GM23338 (cell line): Measurements from ENCODE around the gene TNS3. TPM values are rescaled to one million over a fixed set of nuclear protein-coding genes. Genes with fewer than 3 reads are reported as not detected.

Source experiments
- ATAC-seq: fragments of 200-7000 bp; cut with Tn5 transposase; 3 replicates; pipeline ENCODE4 v1.9.1; 2020
- DNase-seq: peaks from one replicate; pipeline ENCODE4 v3.0.0-alpha.2; 2015; ENCODE audit warnings: low spot score
- H2AFZ ChIP-seq: fragments of 200-600 bp; sonication (generic); 2 replicates; pipeline ENCODE4 v1.8.0; 2016; ENCODE audit warnings: antibody characterized with exemption, mild to moderate bottlenecking, moderate library complexity
- H3F3A ChIP-seq: fragments of 200-600 bp; sonication (generic); replicated peaks from 2 replicates; pipeline ENCODE4 v1.8.0; 2017; ENCODE audit warnings: antibody characterized with exemption, mixed run types, low read depth
- H3K27ac ChIP-seq: fragments of 200-600 bp; sonication (generic); 2 replicates; pipeline ENCODE4 v1.6.1; 2016; ENCODE audit warnings: low read depth
- H3K27me3 ChIP-seq: fragments of 200-600 bp; sonication (generic); 2 replicates; pipeline ENCODE4 v1.8.0; 2016; ENCODE audit warnings: mild to moderate bottlenecking, mixed run types, moderate library complexity; ENCODE audit not compliant: insufficient read depth
- H3K36me3 ChIP-seq: fragments of 200-600 bp; sonication (generic); 2 replicates; pipeline ENCODE4 v1.8.0; 2016; ENCODE audit warnings: mild to moderate bottlenecking; ENCODE audit not compliant: insufficient read depth
- H3K4me1 ChIP-seq: fragments of 200-600 bp; sonication (generic); 2 replicates; pipeline ENCODE4 v1.8.0; 2016; ENCODE audit warnings: mild to moderate bottlenecking, moderate library complexity; ENCODE audit not compliant: insufficient read depth
- H3K4me2 ChIP-seq: fragments of 200-600 bp; sonication (generic); 2 replicates; pipeline ENCODE4 v1.7.1; 2017; ENCODE audit warnings: mixed run types
- H3K4me3 ChIP-seq: fragments of 200-600 bp; sonication (generic); 2 replicates; pipeline ENCODE4 v1.6.1; 2016; ENCODE audit warnings: mixed run types
- H3K79me2 ChIP-seq: fragments of 200-600 bp; sonication (generic); replicated peaks from 2 replicates; pipeline ENCODE4 v1.8.0; 2017; ENCODE audit warnings: mild to moderate bottlenecking; ENCODE audit not compliant: insufficient read depth
- H3K9me2 ChIP-seq: fragments of 200-600 bp; sonication (generic); 2 replicates; pipeline ENCODE4 v1.8.0; 2017; ENCODE audit not compliant: insufficient read depth
- H4K20me1 ChIP-seq: fragments of 200-600 bp; sonication (generic); replicated peaks from 2 replicates; pipeline ENCODE4 v1.8.0; 2017; ENCODE audit warnings: mild to moderate bottlenecking; ENCODE audit not compliant: insufficient read depth
- H3K27ac Mint-ChIP-seq: 2 replicates; pipeline ENCODE4 v1.8.0; 2020; ENCODE audit warnings: inconsistent platforms, mild to moderate bottlenecking, moderate library complexity, mixed read lengths
- H3K27me3 Mint-ChIP-seq: 3 replicates; pipeline ENCODE4 v1.8.0; 2022; ENCODE audit warnings: low read depth, mild to moderate bottlenecking, moderate library complexity, mixed read lengths, inconsistent platforms; ENCODE audit not compliant: insufficient read depth, poor library complexity
- H3K36me3 Mint-ChIP-seq: 3 replicates; pipeline ENCODE4 v1.8.0; 2021; ENCODE audit warnings: low read depth, mild to moderate bottlenecking, inconsistent platforms, moderate library complexity, mixed read lengths
- H3K4me1 Mint-ChIP-seq: 3 replicates; pipeline ENCODE4 v1.8.0; 2020; ENCODE audit warnings: mild to moderate bottlenecking, inconsistent platforms, mixed read lengths
- H3K4me3 Mint-ChIP-seq: 3 replicates; pipeline ENCODE4 v1.8.0; 2021; ENCODE audit warnings: moderate library complexity, mild to moderate bottlenecking, inconsistent platforms, mixed read lengths
- H3K9me3 Mint-ChIP-seq: 3 replicates; pipeline ENCODE4 v1.8.0; 2020; ENCODE audit warnings: moderate library complexity, mild to moderate bottlenecking, inconsistent platforms, mixed read lengths
- CREB1 ChIP-seq: fragments of 250-450 bp; sonication (Bioruptor Pico); IDR thresholded peaks from 2 replicates; pipeline ENCODE4 v1.5.0; 2020; ENCODE audit warnings: low read depth, mild to moderate bottlenecking, moderate library complexity
- CTCF ChIP-seq, 2 experiments: fragments of 200-600 bp in 1 of 2; sonication (generic) in 1 of 2; conservative IDR thresholded peaks; 2 replicates each; pipeline versions ENCODE4 v1.5.1 to v1.6.1; 2016 to 2017; ENCODE audit warnings: antibody characterized with exemption in 2 of 2, low read depth in 2 of 2, mild to moderate bottlenecking in 2 of 2, moderate library complexity in 1 of 2
- EZH2 ChIP-seq: fragments of 200-600 bp; sonication (generic); IDR thresholded peaks from one replicate; pipeline ENCODE4 v1.8.0; 2017; ENCODE audit warnings: antibody characterized with exemption, mild to moderate bottlenecking, low read depth; ENCODE audit not compliant: unreplicated experiment
- EZH2phosphoT487 ChIP-seq: fragments of 200-600 bp; sonication (generic); IDR thresholded peaks from one replicate; pipeline ENCODE4 v1.8.1; 2018; ENCODE audit warnings: antibody characterized with exemption; ENCODE audit not compliant: unreplicated experiment
- POLR2AphosphoS5 ChIP-seq: IDR thresholded peaks from 2 replicates; pipeline ENCODE4 v1.6.1; 2016; ENCODE audit warnings: antibody characterized with exemption, low read depth
- STAT1 ChIP-seq: IDR thresholded peaks from one replicate; pipeline ENCODE4 v1.6.1; 2016; ENCODE audit warnings: antibody characterized with exemption; ENCODE audit not compliant: unreplicated experiment
- polyA plus RNA-seq: library from polyadenylated mRNA; unstranded; fragments of >200 nt; fragmentation: Nextera tagmentation; extraction: Ambion mirVana; gene quantifications from 2 replicates; pipeline ENCODE4 v1.2.1, GENCODE V29; 2016
- total RNA-seq: library from RNA; depleted of rRNA; stranded (reverse); fragments of >200 nt; shearing (Covaris generic); gene quantifications from 2 replicates; pipeline ENCODE4 v1.2.3, GENCODE V29; 2014
- TF ChIP-seq, protein P1 (sequence below): IDR thresholded peaks from one replicate; pipeline ENCODE4 v1.6.1; 2018; ENCODE audit warnings: antibody characterized with exemption; ENCODE audit not compliant: unreplicated experiment
- TF ChIP-seq, protein P2 (sequence below): fragments of 250-450 bp; sonication (Bioruptor Pico); IDR thresholded peaks from 2 replicates; pipeline ENCODE4 v1.5.0; 2020; ENCODE audit warnings: mild to moderate bottlenecking, moderate library complexity

Gene TNS3
- total and polyA plus RNA-seq, 2 experiments from 2014 or later, result 6.2 to 28.7 TPM

- no peaks in the 10 kb centered on the region for H3K36me3 ChIP-seq
- no peaks in the 10 kb centered on the region for H3K9me2 ChIP-seq
- no peaks in the 10 kb centered on the region for H3F3A ChIP-seq
- H3K4me1 ChIP-seq, result no peaks in the 10 kb centered on the region; the same call in 1 of the 2 replicates
- H3K4me2 ChIP-seq, result no peak overlapping the region
- no peaks in the 10 kb centered on the region for H3K9me3 Mint-ChIP-seq
- H3K27me3 Mint-ChIP-seq, result peaks cover 8% of the 10 kb centered on the region
- H2AFZ ChIP-seq, result no peak overlapping the region
- no peak overlapping the region; the same call in 2 of the 3 replicates for H3K4me3 Mint-ChIP-seq
- no peaks in the 10 kb centered on the region; the same call in 1 of the 2 replicates for H4K20me1 ChIP-seq
- ATAC-seq (peak; percentile 26), DNase-seq (no peak)
- peaks cover 35% of the 10 kb centered on the region for H3K4me1 Mint-ChIP-seq
- H3K4me3 ChIP-seq, result no peak overlapping the region
- TF ChIP-seq, protein P1, sequence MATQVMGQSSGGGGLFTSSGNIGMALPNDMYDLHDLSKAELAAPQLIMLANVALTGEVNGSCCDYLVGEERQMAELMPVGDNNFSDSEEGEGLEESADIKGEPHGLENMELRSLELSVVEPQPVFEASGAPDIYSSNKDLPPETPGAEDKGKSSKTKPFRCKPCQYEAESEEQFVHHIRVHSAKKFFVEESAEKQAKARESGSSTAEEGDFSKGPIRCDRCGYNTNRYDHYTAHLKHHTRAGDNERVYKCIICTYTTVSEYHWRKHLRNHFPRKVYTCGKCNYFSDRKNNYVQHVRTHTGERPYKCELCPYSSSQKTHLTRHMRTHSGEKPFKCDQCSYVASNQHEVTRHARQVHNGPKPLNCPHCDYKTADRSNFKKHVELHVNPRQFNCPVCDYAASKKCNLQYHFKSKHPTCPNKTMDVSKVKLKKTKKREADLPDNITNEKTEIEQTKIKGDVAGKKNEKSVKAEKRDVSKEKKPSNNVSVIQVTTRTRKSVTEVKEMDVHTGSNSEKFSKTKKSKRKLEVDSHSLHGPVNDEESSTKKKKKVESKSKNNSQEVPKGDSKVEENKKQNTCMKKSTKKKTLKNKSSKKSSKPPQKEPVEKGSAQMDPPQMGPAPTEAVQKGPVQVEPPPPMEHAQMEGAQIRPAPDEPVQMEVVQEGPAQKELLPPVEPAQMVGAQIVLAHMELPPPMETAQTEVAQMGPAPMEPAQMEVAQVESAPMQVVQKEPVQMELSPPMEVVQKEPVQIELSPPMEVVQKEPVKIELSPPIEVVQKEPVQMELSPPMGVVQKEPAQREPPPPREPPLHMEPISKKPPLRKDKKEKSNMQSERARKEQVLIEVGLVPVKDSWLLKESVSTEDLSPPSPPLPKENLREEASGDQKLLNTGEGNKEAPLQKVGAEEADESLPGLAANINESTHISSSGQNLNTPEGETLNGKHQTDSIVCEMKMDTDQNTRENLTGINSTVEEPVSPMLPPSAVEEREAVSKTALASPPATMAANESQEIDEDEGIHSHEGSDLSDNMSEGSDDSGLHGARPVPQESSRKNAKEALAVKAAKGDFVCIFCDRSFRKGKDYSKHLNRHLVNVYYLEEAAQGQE, result no peak
- TF ChIP-seq EZH2 (no peak), CTCF (conservative IDR thresholded peaks at IDR 0.05; ENCODE audit: low read depth in 2 of 2) (no peak)
- H3K79me2 ChIP-seq, result 0 out of 2 replicates have a peak, but pooled peaks cover 9% of the 10 kb centered on the region
- H3K27ac Mint-ChIP-seq, result peak overlapping the region; percentile 86; the same call in 1 of the 2 replicates
- 0 out of 2 replicates have a peak overlapping the region, but pooled peaks have one; percentile 42 for H3K27ac ChIP-seq
- no peaks in the 10 kb centered on the region for H3K27me3 ChIP-seq
- peaks cover 3% of the 10 kb centered on the region; the same call in 1 of the 3 replicates for H3K36me3 Mint-ChIP-seq
These were observed 128.5 kb downstream of the TNS3 start for GRCh38 chr7:47453093-47454061.

GRCh38 chr7:47452715-47453092, 129.2 kb downstream of the TNS3 start:
- Mint-ChIP-seq H3K36me3 (peaks cover 3% of the 10 kb centered on the region; the same call in 1 of the 3 replicates), H3K9me3 (no peaks in the 10 kb centered on the region), H3K4me3 (no peak overlapping the region), H3K27ac (no peak overlapping the region), H3K27me3 (peaks cover 11% of the 10 kb centered on the region), H3K4me1 (peaks cover 35% of the 10 kb centered on the region)
- H3K36me3 ChIP-seq, result no peaks in the 10 kb centered on the region
- no peak for DNase-seq
- H3K4me1 ChIP-seq, result no peaks in the 10 kb centered on the region; the same call in 1 of the 2 replicates
- H3F3A ChIP-seq, result no peaks in the 10 kb centered on the region
- H3K27me3 ChIP-seq, result no peaks in the 10 kb centered on the region
- no peaks in the 10 kb centered on the region; the same call in 1 of the 2 replicates for H4K20me1 ChIP-seq
- no peak overlapping the region for H2AFZ ChIP-seq
- peak; percentile 19 for ATAC-seq
- no peak overlapping the region for H3K4me3 ChIP-seq
- H3K4me2 ChIP-seq, result no peak overlapping the region
- H3K27ac ChIP-seq, result no peak overlapping the region
- H3K9me2 ChIP-seq, result no peaks in the 10 kb centered on the region
- H3K79me2 ChIP-seq, result 0 out of 2 replicates have a peak, but pooled peaks cover 9% of the 10 kb centered on the region
- TF ChIP-seq STAT1 (no peak), EZH2phosphoT487 (no peak), CREB1 (CRISPR knock-in tag) (no peak), POLR2AphosphoS5 (no peak)
- TF ChIP-seq, protein P2, sequence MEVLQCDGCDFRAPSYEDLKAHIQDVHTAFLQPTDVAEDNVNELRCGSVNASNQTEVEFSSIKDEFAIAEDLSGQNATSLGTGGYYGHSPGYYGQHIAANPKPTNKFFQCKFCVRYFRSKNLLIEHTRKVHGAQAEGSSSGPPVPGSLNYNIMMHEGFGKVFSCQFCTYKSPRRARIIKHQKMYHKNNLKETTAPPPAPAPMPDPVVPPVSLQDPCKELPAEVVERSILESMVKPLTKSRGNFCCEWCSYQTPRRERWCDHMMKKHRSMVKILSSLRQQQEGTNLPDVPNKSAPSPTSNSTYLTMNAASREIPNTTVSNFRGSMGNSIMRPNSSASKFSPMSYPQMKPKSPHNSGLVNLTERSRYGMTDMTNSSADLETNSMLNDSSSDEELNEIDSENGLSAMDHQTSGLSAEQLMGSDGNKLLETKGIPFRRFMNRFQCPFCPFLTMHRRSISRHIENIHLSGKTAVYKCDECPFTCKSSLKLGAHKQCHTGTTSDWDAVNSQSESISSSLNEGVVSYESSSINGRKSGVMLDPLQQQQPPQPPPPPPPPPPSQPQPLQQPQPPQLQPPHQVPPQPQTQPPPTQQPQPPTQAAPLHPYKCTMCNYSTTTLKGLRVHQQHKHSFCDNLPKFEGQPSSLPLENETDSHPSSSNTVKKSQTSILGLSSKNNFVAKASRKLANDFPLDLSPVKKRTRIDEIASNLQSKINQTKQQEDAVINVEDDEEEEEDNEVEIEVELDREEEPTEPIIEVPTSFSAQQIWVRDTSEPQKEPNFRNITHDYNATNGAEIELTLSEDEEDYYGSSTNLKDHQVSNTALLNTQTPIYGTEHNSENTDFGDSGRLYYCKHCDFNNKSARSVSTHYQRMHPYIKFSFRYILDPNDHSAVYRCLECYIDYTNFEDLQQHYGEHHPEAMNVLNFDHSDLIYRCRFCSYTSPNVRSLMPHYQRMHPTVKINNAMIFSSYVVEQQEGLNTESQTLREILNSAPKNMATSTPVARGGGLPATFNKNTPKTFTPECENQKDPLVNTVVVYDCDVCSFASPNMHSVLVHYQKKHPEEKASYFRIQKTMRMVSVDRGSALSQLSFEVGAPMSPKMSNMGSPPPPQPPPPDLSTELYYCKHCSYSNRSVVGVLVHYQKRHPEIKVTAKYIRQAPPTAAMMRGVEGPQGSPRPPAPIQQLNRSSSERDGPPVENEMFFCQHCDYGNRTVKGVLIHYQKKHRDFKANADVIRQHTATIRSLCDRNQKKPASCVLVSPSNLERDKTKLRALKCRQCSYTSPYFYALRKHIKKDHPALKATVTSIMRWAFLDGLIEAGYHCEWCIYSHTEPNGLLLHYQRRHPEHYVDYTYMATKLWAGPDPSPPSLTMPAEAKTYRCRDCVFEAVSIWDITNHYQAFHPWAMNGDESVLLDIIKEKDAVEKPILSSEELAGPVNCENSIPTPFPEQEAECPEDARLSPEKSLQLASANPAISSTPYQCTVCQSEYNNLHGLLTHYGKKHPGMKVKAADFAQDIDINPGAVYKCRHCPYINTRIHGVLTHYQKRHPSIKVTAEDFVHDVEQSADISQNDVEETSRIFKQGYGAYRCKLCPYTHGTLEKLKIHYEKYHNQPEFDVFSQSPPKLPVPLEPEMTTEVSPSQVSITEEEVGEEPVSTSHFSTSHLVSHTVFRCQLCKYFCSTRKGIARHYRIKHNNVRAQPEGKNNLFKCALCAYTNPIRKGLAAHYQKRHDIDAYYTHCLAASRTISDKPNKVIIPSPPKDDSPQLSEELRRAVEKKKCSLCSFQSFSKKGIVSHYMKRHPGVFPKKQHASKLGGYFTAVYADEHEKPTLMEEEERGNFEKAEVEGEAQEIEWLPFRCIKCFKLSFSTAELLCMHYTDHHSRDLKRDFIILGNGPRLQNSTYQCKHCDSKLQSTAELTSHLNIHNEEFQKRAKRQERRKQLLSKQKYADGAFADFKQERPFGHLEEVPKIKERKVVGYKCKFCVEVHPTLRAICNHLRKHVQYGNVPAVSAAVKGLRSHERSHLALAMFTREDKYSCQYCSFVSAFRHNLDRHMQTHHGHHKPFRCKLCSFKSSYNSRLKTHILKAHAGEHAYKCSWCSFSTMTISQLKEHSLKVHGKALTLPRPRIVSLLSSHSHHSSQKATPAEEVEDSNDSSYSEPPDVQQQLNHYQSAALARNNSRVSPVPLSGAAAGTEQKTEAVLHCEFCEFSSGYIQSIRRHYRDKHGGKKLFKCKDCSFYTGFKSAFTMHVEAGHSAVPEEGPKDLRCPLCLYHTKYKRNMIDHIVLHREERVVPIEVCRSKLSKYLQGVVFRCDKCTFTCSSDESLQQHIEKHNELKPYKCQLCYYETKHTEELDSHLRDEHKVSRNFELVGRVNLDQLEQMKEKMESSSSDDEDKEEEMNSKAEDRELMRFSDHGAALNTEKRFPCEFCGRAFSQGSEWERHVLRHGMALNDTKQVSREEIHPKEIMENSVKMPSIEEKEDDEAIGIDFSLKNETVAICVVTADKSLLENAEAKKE (CRISPR knock-in tag), result no peak
